ENCODE data around the gene PLCD3. TPM values are rescaled to one million over a fixed set of nuclear protein-coding genes. Genes with fewer than 3 reads are reported as not detected.

PLCD3 gene
- total and polyA plus RNA-seq, 11 donors: 92.8 to 207 (median 114) TPM

- intact Hi-C loops (cut with DNase I): loop anchor here (2.0 to 10.0 kb wide), 10 partner anchors 34 to 321 kb away; partner anchors contain the start of genes PLCD3 (in 6 of the 10), GFAP (in 2 of the 10) and NMT1 (in 2 of the 10)
- peak overlapping the region in 2 of 12 donors; percentile 52 to 85 for H3K27ac ChIP-seq
- peaks cover 10 to 50% (median 29%) of the 10 kb centered on the region in 12 donors for H3K4me1 ChIP-seq
- H3K9me3 ChIP-seq: no peaks in the 10 kb centered on the region
- 69 to 82% (median 77%) methylated on average over 3 of the region's 3 CpGs for WGBS, 4 donors
- DNase-seq (no peak), ATAC-seq (no peak)
- peaks cover 0 to 99% (median 85%) of the 10 kb centered on the region in 9 donors for H3K36me3 ChIP-seq
- H3K4me3 ChIP-seq: no peak overlapping the region
- no peaks in the 10 kb centered on the region for H3K27me3 ChIP-seq
- TF ChIP-seq POLR2A (IDR thresholded peaks at IDR 0.05) (no peak), CTCF (IDR thresholded peaks at IDR 0.05) (peak; percentile 20 to 55 (median 38))
These were observed 36.2 kb downstream of the PLCD3 start for GRCh38 chr17:45096141-45096540.

GRCh38 chr17:45093444-45094110 lies 38.7 kb downstream of the PLCD3 start:
- no peaks in the 10 kb centered on the region for H3K27me3 ChIP-seq
- peaks cover 0 to 95% (median 87%) of the 10 kb centered on the region in 9 donors for H3K36me3 ChIP-seq
- WGBS, 4 donors: 46 to 57% (median 50%) methylated on average over 7 to 13 of the region's 13 CpGs
- ATAC-seq: peak; percentile 27 to 64 (median 56)
- DNase-seq: peak in 2 of 5 donors; percentile 46 to 61
- H3K9me3 ChIP-seq: no peaks in the 10 kb centered on the region
- intact Hi-C loops (cut with DNase I): loop anchor here in 6 of 10 donors (2.0 to 10.0 kb wide), 7 partner anchors 35 to 319 kb away; partner anchors contain the start of gene GFAP (in 1 of the 6)
- H3K4me1 ChIP-seq: peaks cover 10 to 40% (median 25%) of the 10 kb centered on the region in 12 donors
- TF ChIP-seq POLR2A (IDR thresholded peaks at IDR 0.05) (no peak), CTCF (IDR thresholded peaks at IDR 0.05) (no peak)
- no peak overlapping the region for H3K4me3 ChIP-seq
- H3K27ac ChIP-seq: peak overlapping the region; percentile 70 to 97 (median 88)

- peaks cover 12 to 41% (median 26%) of the 10 kb centered on the region in 12 donors for H3K4me1 ChIP-seq
- H3K27ac ChIP-seq: peak overlapping the region; percentile 70 to 97 (median 88)
- intact Hi-C loops (cut with DNase I): loop anchor here in 6 of 10 donors (2.0 to 10.0 kb wide), 7 partner anchors 36 to 318 kb away; partner anchors contain the start of gene GFAP (in 1 of the 6)
- H3K9me3 ChIP-seq: no peaks in the 10 kb centered on the region
- H3K4me3 ChIP-seq: no peak overlapping the region
- H3K36me3 ChIP-seq: peaks cover 0 to 95% (median 87%) of the 10 kb centered on the region in 9 donors
- ATAC-seq (peak; percentile 94 to 97 (median 96)), DNase-seq (peak; percentile 79 to 91 (median 82))
- no peaks in the 10 kb centered on the region for H3K27me3 ChIP-seq
- 37 to 47% (median 41%) methylated on average over 4 to 6 of the region's 6 CpGs for WGBS, 4 donors
- TF ChIP-seq CTCF (IDR thresholded peaks at IDR 0.05): no peak
- no peak for TF ChIP-seq POLR2A (IDR thresholded peaks at IDR 0.05)
These were observed 39.3 kb downstream of the PLCD3 start for GRCh38 chr17:45092911-45093430.
